ENCODE measurements around the gene MAP2K3.

- TF ChIP-seq SPI1 (IDR thresholded peaks at IDR 0.05; ENCODE audit: low read depth, low read length) (no peak), POLR2A (IDR thresholded peaks at IDR 0.05; ENCODE audit: low read depth, low read length) (no peak), POLR2AphosphoS5 (IDR thresholded peaks at IDR 0.05; ENCODE audit: low read depth, low read length) (no peak), TAF1 (IDR thresholded peaks at IDR 0.05; ENCODE audit: low read depth, low read length) (no peak)
Observed at GRCh38 chr17:21298056-21298982, 13.8 kb downstream of the MAP2K3 start.

Measured in GM12891 (cell line).